Gastroesophageal sphincter (tissue), 3 donors: ENCODE measurements around the gene DFFB.

Experiments
- EP300 ChIP-seq: sonication (generic); formaldehyde crosslinking; IDR thresholded peaks from one replicate; pipeline ENCODE4 v1.6.1; 2017; ENCODE audit warnings: antibody characterized with exemption, mild to moderate bottlenecking
- POLR2A ChIP-seq, 2 donors: fragments of 450-650 bp; IDR thresholded peaks; one replicate each; pipeline ENCODE4 v1.6.1; 2017; ENCODE audit warnings: antibody characterized with exemption in 2 of 2, mild to moderate bottlenecking in 2 of 2, moderate library complexity in 1 of 2
- TF ChIP-seq, protein P1 (sequence below), 4 experiments: fragments of 200-600 bp in 2 of 4; fragments of 450-650 bp in 2 of 4; sonication (generic) in 1 of 4; IDR thresholded peaks; one replicate each; pipeline ENCODE4 v1.5.1; 2017 to 2019; ENCODE audit warnings: antibody characterized with exemption in 4 of 4, mild to moderate bottlenecking in 2 of 4, moderate library complexity in 2 of 4

DNA sequence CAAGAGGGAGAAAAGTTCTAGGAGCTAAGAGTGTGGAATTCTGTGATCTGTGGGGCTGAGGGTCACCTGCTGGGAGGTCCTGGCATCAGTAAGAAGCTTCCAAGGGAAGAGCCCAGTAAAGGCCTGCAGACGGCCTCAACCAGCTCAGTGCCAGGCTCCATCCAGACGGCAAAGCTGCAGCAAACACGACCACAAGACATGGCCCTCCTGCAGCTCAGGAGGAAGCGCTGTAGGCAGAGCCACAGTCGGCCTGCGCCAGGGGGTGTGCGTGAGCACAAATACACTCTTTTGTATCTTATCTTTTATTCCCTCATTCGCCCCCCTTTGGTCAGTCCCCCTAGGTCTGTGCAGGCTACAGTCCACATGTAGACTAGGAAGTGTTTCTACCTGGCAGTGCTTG lies 29.4 kb downstream of the DFFB start:
- TF ChIP-seq, protein P1, sequence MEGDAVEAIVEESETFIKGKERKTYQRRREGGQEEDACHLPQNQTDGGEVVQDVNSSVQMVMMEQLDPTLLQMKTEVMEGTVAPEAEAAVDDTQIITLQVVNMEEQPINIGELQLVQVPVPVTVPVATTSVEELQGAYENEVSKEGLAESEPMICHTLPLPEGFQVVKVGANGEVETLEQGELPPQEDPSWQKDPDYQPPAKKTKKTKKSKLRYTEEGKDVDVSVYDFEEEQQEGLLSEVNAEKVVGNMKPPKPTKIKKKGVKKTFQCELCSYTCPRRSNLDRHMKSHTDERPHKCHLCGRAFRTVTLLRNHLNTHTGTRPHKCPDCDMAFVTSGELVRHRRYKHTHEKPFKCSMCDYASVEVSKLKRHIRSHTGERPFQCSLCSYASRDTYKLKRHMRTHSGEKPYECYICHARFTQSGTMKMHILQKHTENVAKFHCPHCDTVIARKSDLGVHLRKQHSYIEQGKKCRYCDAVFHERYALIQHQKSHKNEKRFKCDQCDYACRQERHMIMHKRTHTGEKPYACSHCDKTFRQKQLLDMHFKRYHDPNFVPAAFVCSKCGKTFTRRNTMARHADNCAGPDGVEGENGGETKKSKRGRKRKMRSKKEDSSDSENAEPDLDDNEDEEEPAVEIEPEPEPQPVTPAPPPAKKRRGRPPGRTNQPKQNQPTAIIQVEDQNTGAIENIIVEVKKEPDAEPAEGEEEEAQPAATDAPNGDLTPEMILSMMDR (IDR thresholded peaks at IDR 0.05), result no peak
- TF ChIP-seq EP300, result no peak
- TF ChIP-seq POLR2A (IDR thresholded peaks at IDR 0.05), result no peak
